ENCODE results near the gene PLA2G3.
"Not testable (repeated sequence)": the region's sequence is repeated elsewhere in the genome, so short reads cannot be mapped to it uniquely, and the experiment has no call there.

PLA2G3 gene, protein sequence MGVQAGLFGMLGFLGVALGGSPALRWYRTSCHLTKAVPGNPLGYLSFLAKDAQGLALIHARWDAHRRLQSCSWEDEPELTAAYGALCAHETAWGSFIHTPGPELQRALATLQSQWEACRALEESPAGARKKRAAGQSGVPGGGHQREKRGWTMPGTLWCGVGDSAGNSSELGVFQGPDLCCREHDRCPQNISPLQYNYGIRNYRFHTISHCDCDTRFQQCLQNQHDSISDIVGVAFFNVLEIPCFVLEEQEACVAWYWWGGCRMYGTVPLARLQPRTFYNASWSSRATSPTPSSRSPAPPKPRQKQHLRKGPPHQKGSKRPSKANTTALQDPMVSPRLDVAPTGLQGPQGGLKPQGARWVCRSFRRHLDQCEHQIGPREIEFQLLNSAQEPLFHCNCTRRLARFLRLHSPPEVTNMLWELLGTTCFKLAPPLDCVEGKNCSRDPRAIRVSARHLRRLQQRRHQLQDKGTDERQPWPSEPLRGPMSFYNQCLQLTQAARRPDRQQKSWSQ

DNA sequence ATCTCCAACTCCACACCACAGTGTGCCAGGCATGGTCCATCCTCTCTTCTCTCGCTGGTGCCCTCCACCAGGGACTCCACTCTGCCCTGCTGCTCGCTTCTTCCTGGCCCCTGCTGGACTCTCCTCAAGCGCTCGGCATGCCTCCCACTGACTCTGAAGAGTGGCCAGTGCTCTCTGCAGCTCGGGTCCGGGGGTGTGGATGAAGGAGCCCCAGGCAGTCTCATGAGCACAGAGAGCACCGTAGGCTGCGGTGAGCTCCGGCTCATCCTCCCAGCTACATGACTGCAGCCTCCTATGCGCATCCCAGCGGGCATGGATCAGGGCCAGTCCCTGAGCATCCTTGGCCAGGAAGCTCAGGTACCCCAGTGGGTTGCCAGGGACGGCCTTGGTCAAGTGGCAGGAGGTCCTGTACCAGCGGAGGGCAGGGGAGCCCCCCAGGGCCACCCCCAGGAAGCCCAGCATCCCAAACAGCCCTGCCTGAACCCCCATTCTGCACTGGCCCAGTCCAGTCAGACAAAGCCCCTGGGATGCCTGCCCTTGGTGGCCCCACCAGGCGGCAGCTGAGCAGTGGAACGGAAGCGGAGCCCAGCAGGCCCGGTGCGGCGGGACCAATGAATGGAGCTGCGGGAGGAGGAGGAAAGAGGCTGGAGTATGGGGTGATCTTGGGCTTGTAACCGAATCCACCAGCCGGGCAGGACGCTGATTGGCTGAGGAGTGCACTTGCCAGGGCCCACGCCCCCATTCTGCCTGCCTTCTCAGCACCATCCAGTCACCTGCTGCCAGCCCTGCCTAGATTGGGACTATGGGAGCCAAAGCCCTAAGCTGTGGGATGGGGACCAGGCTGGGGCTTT, at the start of gene PLA2G3:
Gene PLA2G3 (minus strand): TSS at position 643 of the 851 bp plus-strand sequence. CDS start 154 bp downstream, at position 489.
- no peak for DNase-seq

- DNase-seq: no peak
Observed at GRCh38 chr22:31187627-31188026, 47.3 kb upstream of the PLA2G3 start.

DNA sequence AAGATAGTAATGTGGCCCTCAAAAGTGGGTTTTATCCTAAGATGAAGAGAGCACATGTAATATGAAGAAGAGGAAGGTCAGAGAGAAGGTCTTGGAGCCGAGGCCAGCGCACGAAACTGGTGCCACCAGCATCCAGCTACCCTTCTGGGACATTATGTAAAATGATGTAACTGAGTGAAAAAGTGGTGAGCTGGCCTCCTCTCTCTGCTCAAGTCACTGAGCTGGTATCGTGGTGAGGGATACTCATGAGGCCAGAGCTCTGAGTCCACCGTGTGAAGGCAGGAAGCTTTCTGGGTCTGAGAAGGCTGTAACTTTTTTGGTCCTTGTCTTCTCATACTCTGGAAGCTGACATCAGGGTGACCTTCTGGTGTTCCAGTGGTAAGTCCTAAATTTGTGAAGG, 44.7 kb upstream of the PLA2G3 start:
- DNase-seq: no peak

GRCh38 chr22:31184015-31184414, 43.7 kb upstream of the PLA2G3 start:
- DNase-seq: no peak

DNA sequence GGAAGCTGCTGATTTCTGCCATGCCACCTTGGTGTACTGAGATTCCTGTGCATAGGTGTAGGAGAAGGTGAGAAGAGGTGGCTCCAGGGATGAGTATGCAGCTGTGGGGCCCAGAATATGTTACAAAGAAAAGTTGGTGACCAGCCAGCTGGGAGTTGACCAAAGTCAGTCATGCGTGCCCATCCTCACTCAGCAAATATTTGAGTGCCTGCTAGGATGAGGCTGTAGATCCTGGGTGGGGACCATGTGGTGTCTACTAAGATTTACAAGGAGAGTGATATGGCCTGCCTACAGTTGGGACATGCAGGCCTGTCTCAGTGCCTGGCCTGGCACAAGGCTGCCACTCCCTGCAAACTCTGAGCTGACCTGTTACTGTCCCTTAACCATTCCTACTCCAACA, 39.0 kb upstream of the PLA2G3 start:
- DNase-seq: no peak

GRCh38 chr22:31178859-31179258, 38.6 kb upstream of the PLA2G3 start:
- DNase-seq: no peak

- DNase-seq: no peak
Observed at GRCh38 chr22:31177420-31178162, 37.3 kb upstream of the PLA2G3 start.

DNA sequence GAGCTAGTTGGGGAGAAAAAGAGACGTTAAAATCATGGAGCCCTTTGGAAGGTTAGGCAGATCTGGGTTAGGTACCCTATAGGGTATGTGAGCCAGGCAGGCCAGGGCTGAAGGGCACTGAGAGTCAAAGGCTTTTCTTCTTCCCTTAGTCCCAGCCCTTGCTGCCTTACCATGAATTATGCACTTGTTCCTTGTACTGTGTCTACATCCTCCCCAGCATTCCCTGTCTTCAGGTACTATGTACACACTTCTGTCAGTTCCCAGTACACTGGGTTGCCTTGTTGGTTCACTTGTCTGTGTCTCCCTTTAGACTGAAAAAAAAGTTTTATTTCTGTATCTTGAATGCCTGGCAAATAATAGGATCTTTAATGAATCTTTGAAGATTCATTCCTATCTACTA, 36.6 kb upstream of the PLA2G3 start:
- DNase-seq: no peak

GRCh38 chr22:31173386-31174145, 33.3 kb upstream of the PLA2G3 start:
- DNase-seq: no peak

GRCh38 chr22:31171734-31172133, 31.4 kb upstream of the PLA2G3 start:
- DNase-seq: not testable (repeated sequence)

DNA sequence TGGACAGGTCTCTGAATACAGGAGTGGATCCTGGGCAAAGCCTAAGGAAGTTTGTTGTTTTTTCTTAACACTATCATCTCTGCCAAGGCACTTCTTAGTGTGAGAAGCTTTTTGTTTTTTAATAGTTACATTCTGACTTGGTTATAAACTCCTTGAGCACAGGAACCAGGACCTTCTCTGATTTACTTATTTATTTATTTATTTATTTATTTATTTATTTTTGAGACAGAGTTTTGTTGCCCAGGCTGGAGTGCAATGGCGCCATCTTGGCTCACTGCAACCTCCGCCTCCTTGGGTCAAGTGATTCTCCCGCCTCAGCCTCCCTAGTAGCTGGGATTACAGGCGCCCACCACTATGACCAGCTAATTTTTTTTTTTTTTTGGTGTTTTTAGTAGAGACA, 30.7 kb upstream of the PLA2G3 start:
- no peak for DNase-seq

GRCh38 chr22:31162015-31162765, 21.9 kb upstream of the PLA2G3 start:
- no peak for DNase-seq

DNA sequence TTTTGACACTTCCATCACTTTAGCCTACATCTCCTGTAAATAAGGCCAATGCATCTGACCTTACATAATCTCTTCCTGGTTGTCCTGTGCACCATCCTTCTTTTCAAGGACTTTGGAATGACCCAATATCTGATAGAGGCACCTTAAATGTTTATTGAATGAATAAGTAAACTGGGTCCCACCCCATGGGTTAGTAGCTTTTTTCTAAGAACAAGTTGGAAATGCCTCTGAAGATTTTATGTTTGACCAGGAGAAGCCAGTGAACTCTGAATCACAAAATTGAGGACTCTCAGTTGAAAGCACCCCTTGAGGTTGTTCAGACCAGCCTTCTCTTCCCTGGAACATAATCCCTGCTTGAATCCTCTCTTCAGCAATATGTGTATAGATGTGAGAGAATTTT, 21.1 kb upstream of the PLA2G3 start:
- no peak for DNase-seq

DNA sequence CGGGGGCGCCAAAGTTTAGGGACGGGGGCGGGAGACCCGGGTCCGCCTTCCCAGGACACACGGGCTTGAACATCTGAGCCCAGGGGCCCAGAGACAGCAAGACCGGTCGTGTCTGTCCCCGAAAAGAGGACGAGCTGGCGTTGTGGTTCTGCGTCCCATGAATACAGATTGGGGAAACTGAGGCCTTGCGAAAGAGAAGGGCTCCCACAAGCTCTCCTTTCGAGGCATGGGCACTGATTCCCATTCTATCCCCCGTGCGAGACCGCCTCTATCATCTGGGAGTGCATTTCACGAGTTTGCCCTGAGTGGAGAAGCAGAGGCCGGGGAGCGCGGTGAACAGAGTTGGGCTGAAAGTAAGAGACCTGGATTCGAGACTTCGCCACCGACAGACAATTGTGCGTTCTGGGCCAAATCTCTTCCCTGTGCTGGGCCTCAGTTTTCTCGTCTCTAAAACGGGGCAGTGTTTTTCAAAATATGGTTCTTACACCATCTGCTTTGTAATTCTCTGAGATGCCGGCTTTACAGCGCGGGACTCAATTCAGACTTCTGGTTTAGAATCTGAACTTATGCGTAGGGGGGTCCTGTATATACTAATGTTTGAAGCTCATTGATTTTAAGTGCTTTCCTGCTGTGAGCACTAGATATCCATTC, 20.1 kb upstream of the PLA2G3 start:
- no peak for DNase-seq

DNA sequence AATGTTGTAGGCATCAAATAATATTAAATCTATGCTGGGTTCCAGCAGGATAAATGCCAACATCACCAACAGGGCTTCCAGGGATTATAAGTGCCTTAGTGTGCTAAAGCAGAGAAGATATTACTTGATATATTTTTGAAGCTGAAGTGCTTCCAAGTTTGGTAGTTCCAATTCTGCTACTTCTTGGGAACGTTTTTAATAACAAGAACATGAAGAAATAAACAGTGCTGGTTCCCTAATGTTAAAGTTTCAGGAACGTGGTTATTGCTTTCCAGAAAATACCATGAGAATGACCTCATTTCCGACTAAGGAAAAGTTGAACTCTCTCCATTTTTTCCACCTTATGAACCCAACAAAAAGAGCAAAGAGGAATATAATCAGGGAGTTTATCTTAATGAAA, 15.1 kb upstream of the PLA2G3 start:
- DNase-seq: no peak

DNA sequence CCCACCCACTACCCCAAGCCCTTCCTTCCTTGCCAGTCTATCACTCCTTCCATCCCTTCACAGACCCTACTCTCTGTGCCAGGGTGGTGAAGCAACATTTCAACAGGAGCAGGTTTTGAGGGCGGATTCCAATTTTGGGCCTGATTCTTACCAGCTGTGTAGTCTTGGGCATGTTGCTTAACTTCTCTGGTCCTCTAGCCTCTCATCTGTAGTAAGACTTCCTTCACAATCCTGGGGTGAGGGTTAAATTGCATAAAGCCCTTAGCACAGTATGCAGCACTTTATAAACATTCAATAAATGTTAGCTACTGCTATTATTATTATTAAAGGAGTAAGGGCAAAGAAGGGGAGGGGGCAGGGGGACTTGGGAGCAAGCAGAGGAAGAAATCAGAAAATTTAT, 14.7 kb upstream of the PLA2G3 start:
- DNase-seq: no peak

- no peak for DNase-seq
Observed at GRCh38 chr22:31153357-31153756, 13.0 kb upstream of the PLA2G3 start.

- DNase-seq: no peak
Observed at GRCh38 chr22:31151872-31152271, 11.6 kb upstream of the PLA2G3 start.

GRCh38 chr22:31150615-31151014, 10.3 kb upstream of the PLA2G3 start:
- no peak for DNase-seq

DNA sequence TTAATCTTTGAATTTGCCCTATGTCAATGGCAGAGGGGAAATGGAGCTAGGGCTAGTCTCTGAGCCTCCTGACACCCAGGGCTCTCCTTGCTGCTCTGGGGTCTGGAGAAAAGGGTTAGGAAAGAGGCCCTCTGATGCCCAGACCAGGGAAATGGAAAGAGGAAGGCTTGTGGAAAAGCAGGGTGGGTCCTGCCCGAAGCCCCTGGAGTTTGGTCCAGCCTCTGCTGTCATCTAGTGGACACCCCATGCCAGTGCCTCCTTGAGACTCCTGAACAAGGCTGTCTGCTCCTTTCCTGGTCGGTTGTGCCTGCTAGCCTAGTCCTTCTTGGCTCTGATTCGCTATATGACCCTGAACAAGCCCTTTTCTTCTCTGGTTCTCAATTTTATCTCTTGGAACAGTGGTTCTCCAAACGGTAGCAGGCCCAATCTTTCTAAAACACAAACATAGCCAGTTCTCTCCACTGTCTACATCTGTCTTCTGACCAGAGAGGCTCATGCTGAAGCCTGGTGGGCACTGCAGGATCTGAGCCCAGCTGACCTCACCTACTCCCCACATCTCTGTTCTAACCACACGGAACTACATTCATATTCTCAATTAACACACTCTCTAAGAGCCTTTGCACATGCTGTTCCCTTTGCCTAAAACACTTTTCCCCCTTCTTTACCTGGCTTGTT, 8.8 kb upstream of the PLA2G3 start:
- DNase-seq: no peak
